IPS-20b (cell line): ENCODE results near the gene PLEKHH2.
A peak's percentile ranks its signal among the peaks of the same experiment; 100 is the strongest.
"Not testable (repeated sequence)": the region's sequence is repeated elsewhere in the genome, so short reads cannot be mapped to it uniquely, and the experiment has no call there.

Experiments used
- H3K27ac ChIP-seq: one replicate; pipeline ENCODE4 v1.5.1; 2013; ENCODE audit warnings: low read length
- H3K27me3 ChIP-seq: 2 replicates; pipeline ENCODE4 v1.6.1; 2013; ENCODE audit warnings: mild to moderate bottlenecking, low read length, inconsistent platforms; ENCODE audit not compliant: insufficient read depth
- H3K36me3 ChIP-seq: 2 replicates; pipeline ENCODE4 v1.6.1; 2013; ENCODE audit warnings: low read depth, mild to moderate bottlenecking, inconsistent platforms, low read length, moderate library complexity; ENCODE audit not compliant: insufficient read depth
- H3K4me1 ChIP-seq: 2 replicates; pipeline ENCODE4 v1.6.1; 2013; ENCODE audit warnings: mild to moderate bottlenecking, control low read depth, inconsistent platforms, low read length, moderate library complexity; ENCODE audit not compliant: insufficient read depth
- H3K4me3 ChIP-seq: 2 replicates; pipeline ENCODE4 v1.5.1; 2013; ENCODE audit warnings: mild to moderate bottlenecking, low read length, inconsistent platforms
- H3K9ac ChIP-seq: 2 replicates; pipeline ENCODE4 v1.6.1; 2013; ENCODE audit warnings: low read depth, mild to moderate bottlenecking, inconsistent platforms, low read length, moderate library complexity
- H3K9me3 ChIP-seq: 2 replicates; pipeline ENCODE4 v1.6.1; 2013; ENCODE audit warnings: mild to moderate bottlenecking, low read depth, low read length, inconsistent platforms; ENCODE audit not compliant: insufficient read depth

The PLEKHH2 gene

DNA sequence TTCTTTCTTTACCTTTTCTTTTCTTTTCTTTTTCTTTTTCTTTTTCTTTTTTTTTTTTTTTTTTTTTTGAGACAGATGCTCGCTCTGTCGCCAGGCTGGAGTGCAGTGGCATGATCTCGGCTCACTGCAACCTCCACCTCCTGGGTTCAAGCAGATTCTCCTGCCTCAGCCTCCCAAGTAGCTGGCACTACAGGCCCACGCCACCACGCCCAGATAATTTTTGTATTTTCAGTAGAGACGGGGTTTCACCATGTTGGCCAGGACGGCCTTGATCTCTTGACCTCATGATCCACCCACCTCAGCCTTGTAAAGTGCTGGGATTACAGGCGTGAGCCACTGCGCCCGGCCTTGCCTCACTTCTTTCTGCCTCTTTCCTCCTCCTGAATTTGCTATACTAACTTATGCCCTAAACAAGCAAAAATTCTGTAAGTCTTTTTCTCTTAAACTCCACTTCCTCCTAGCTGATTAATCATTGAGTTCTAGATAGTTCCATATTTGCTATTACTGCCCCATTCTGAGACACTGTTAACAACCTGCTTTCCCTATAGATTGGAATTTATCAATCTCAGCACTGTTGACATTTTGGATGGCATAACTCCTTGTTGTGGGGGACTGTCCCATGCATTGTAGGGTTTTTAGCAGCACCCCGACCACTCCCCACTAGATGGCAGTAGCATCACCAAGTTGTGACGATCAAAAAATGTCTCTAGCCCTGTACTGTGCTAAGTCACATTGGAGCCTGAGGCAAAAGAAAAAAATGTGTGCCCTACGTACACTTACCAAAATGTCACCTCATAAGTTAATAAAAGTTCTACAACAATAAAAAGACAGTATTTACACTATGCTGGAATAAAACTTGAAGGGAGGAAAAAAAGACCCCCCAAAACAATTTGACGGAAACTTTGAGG, 24.8 kb upstream of the PLEKHH2 start:
- Histone ChIP-seq H3K4me3 (no peak overlapping the region), H3K4me1 (peaks cover 3% of the 10 kb centered on the region; the same call in 1 of the 2 replicates), H3K27ac (no peak overlapping the region), H3K36me3 (no peaks in the 10 kb centered on the region), H3K9ac (no peak overlapping the region), H3K9me3 (no peaks in the 10 kb centered on the region), H3K27me3 (no peaks in the 10 kb centered on the region)

- H3K9ac ChIP-seq: no peak overlapping the region
- H3K27ac ChIP-seq: no peak overlapping the region
- H3K4me3 ChIP-seq: no peak overlapping the region
- H3K36me3 ChIP-seq: no peaks in the 10 kb centered on the region
- H3K4me1 ChIP-seq: peaks cover 3% of the 10 kb centered on the region; the same call in 1 of the 2 replicates
- H3K9me3 ChIP-seq: no peaks in the 10 kb centered on the region
- H3K27me3 ChIP-seq: no peaks in the 10 kb centered on the region
Measured at GRCh38 chr2:43612944-43613343, 24.1 kb upstream of the PLEKHH2 start.

DNA sequence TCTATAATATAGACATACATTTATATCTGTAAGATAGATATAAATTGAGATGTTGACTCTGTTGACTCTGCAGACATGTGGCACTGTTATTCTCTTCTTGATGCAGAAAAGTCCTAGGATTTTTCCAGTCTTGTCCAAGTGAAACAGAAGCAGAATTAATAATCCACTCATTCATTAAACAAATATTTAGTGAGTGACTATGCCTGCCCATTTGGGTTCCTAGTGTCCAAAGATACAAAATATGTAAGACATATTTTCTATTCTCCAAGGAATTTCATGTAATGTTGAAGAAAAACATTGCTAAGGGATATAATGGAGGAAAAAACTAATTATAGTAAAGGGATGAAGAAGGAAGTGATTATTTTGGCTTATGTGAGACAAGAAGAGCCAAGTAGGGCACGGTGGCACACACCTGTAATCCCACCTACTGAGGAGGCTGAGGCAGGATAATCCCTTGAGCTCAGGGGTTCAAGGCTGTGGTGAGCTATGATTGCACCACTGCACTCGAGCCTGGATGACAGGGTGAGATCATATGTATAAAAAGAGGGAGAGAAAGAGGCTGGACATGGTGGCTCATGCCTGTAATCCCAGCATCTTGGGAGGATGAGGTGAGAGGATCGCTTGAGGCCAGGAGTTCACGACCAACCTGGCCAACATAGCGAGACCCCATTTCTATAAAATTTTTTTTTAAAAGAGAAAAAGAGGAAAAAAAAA, 19.9 kb upstream of the PLEKHH2 start:
- no peaks in the 10 kb centered on the region for H3K4me1 ChIP-seq
- no peak overlapping the region for H3K27ac ChIP-seq
- no peak overlapping the region for H3K4me3 ChIP-seq
- no peaks in the 10 kb centered on the region for H3K36me3 ChIP-seq
- no peaks in the 10 kb centered on the region for H3K27me3 ChIP-seq
- no peak overlapping the region for H3K9ac ChIP-seq
- H3K9me3 ChIP-seq: no peaks in the 10 kb centered on the region

DNA sequence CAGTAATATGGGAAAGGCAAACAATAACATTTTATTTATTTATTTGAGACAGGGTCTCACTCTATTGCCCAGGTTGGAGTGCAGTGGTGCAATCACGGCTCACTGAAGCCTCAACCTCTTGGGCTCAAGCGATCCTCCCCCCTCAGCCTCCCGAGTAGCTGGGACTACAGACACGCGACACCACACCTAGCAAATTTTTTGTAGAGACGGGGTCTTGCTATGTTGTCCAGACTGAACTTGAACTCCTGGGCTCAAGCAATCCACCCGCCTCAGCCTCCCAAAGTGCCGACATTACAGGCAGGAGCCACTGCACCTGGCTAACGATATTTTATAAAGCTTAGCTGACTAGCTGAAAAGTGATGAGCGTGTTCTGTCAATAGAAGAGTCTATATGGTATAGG, 17.5 kb upstream of the PLEKHH2 start:
- Histone ChIP-seq H3K9me3 (no peaks in the 10 kb centered on the region), H3K4me3 (no peak overlapping the region), H3K9ac (no peak overlapping the region), H3K4me1 (no peaks in the 10 kb centered on the region), H3K27me3 (no peaks in the 10 kb centered on the region), H3K27ac (no peak overlapping the region), H3K36me3 (no peaks in the 10 kb centered on the region)

DNA sequence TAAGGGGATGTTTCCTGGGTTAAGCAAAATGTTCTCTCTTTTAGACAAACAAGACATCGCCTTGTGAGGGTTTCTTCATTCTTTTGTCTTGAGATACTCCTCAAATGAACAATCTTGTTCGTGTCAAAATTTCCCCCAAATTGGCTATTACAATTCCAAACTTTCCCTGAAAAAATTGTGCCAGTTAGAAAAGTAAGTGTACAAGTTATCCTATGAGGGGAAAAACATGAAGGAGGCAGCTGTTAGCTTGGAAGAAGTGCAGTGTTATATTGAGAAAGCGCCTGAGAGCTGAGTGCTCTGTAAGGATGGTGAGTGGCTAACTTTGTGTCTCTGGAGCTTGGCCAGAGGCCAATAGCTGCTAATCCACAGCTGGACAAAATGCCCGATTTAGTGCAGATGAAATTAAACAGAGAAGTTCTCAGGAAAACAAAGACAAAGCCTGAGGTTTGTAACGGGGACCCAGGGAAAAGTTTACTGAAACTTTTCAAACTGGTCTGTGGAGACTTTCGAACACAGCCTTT, 14.1 kb upstream of the PLEKHH2 start:
- Histone ChIP-seq H3K9me3 (no peaks in the 10 kb centered on the region), H3K4me1 (no peaks in the 10 kb centered on the region), H3K4me3 (no peak overlapping the region), H3K9ac (no peak overlapping the region), H3K27me3 (no peaks in the 10 kb centered on the region), H3K27ac (no peak overlapping the region), H3K36me3 (no peaks in the 10 kb centered on the region)

DNA sequence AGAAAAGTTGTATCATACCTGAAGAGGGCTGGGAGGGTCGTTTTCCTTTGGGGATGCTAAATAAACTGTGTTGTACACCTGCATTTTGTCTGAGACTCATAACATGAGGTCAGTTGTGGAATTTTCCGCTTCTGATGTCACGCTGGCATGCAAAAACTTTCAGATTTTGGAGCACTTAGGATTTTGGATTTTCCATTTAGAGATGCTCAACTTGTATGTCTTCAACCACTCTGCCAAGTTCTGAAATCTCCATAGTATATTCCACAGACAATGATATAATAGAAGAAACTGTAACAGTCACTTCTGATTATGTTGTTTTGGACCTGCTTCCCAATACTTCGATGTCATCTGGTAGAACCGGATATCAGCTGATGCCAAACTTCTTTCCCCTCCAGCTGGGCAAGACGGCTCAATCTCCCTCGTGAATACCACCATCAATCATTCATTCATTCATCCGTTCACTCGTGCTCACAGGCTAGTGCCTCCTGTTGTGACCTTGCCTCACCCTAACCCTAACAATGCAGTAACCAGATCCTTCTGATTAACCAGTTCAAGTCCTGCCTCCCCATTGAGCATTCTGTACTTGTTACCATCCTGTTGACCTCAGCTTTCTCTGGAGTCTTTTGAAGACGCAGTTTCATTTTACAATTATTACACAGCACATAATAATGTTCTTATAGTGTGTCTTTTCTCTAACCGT, 5.3 kb upstream of the PLEKHH2 start:
- no peak overlapping the region for H3K27ac ChIP-seq
- peaks cover 2% of the 10 kb centered on the region; the same call in 1 of the 2 replicates for H3K4me1 ChIP-seq
- H3K9me3 ChIP-seq: no peaks in the 10 kb centered on the region
- no peak overlapping the region for H3K4me3 ChIP-seq
- H3K36me3 ChIP-seq: no peaks in the 10 kb centered on the region
- H3K27me3 ChIP-seq: peaks cover 3% of the 10 kb centered on the region
- no peak overlapping the region for H3K9ac ChIP-seq

DNA sequence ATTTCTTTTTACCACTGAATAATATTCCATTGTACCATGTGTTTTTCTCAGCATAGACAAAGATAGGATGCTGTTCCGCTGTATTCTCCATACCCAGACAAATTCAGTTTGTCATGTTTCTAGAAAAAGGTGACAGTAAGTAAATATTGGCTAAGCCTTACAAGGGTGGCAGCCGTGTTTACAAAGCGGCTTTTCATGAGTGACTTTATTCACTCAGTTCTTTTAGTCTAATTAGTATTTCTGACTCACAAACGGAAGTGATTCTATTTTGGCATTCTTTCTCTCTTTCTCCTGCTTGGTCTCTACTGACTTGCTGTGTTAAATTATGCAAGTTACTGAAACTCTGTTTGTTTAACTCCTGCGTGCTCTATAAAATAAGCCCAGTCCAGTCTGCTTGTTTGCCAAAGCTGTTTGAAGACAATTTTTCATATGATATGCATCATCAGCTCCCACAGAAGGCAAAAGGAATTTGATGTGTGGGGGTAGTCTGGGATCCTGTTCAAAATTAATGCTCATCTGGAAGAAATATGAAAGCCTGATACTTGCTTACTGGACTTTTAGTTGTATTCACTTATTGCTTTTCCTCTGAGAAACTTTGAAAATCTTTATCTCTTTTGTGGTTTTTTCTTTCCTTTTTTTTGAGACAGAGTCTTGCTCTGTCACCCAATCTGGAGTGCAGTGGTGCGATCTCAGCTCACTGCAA, 2.3 kb upstream of the PLEKHH2 start:
- Histone ChIP-seq H3K27ac (no peak overlapping the region), H3K36me3 (no peaks in the 10 kb centered on the region), H3K27me3 (peaks cover 20% of the 10 kb centered on the region), H3K4me3 (no peak overlapping the region), H3K9me3 (no peaks in the 10 kb centered on the region), H3K4me1 (peaks cover 3% of the 10 kb centered on the region; the same call in 1 of the 2 replicates), H3K9ac (no peak overlapping the region)

DNA sequence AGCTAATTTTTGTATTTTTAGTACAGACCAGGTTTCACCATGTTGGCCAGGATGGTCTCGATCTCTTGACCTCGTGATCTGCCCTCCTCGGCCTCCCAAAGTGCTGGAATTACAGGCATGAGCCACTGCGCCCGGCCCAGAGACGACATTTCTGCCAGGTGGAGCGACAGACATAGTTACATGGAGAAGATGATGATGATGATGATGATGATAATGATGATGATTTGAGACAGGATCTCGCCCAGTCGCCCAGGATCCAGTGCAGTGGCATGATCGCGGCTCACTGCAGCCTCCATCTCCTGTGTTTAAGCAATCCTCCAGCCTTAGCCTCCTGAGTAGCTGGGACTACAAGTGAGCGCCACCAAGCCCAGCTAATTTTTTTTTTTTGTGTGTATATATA, 907 bp upstream of the PLEKHH2 start:
- H3K9ac ChIP-seq, H3K9me3 ChIP-seq, H3K36me3 ChIP-seq, H3K4me3 ChIP-seq, H3K4me1 ChIP-seq, H3K27ac ChIP-seq: not testable (repeated sequence)
- peaks cover 20% of the 10 kb centered on the region for H3K27me3 ChIP-seq

DNA sequence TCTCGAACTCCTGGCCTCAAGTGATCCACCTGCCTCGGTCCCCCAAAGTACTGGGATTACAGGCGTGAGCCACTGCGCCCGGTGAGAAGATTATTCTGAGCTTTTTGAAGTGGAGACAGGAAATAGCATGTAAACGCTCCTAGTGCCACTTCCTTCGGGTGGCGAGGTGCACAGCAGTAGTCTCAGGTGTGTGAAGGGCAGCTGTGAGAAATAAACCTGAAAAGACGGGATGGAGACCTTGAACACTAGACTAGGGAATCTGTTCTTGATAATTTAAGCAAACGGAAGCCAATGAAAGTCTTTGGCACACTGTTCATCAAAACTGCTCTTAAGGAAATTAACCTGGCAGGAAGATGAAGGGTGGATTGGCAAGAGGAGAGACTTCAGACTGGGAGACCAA, 439 bp upstream of the PLEKHH2 start:
- Histone ChIP-seq H3K36me3 (no peaks in the 10 kb centered on the region), H3K4me3 (peak overlapping the region; percentile 64), H3K27me3 (peaks cover 20% of the 10 kb centered on the region), H3K4me1 (peaks cover 3% of the 10 kb centered on the region; the same call in 1 of the 2 replicates), H3K27ac (no peak overlapping the region), H3K9ac (peak overlapping the region; percentile 58; the same call in 1 of the 2 replicates), H3K9me3 (no peaks in the 10 kb centered on the region)

- H3K27ac ChIP-seq: no peak overlapping the region
- H3K27me3 ChIP-seq: peaks cover 15% of the 10 kb centered on the region
- no peaks in the 10 kb centered on the region for H3K36me3 ChIP-seq
- no peak overlapping the region for H3K9ac ChIP-seq
- no peaks in the 10 kb centered on the region for H3K9me3 ChIP-seq
- no peak overlapping the region for H3K4me3 ChIP-seq
- no peaks in the 10 kb centered on the region for H3K4me1 ChIP-seq
Measured at GRCh38 chr2:43642363-43642762, 5.3 kb downstream of the PLEKHH2 start.

- Histone ChIP-seq H3K4me1 (no peaks in the 10 kb centered on the region), H3K9ac (no peak overlapping the region), H3K27ac (no peak overlapping the region), H3K36me3 (no peaks in the 10 kb centered on the region), H3K4me3 (no peak overlapping the region), H3K9me3 (no peaks in the 10 kb centered on the region), H3K27me3 (peaks cover 2% of the 10 kb centered on the region; the same call in 1 of the 2 replicates)
Measured at GRCh38 chr2:43643680-43644079, 6.6 kb downstream of the PLEKHH2 start.
